GM19193 (cell line): ENCODE results near the gene JOSD2.

ENCODE experiments used
- POLR2A ChIP-seq: IDR thresholded peaks from 4 replicates; pipeline ENCODE4 v1.6.1; 2011; ENCODE audit not compliant: insufficient read depth, insufficient read length; ENCODE audit errors: extremely low read depth

The JOSD2 gene

GRCh38 chr19:50510700-50511068, 307 bp downstream of the JOSD2 start:
- TF ChIP-seq POLR2A: no peak

- TF ChIP-seq POLR2A: no peak
These were observed 795 bp downstream of the JOSD2 start for GRCh38 chr19:50510121-50510670.

GRCh38 chr19:50509366-50509765, 1.6 kb downstream of the JOSD2 start:
- TF ChIP-seq POLR2A: no peak

- TF ChIP-seq POLR2A: no peak
These were observed 2.2 kb downstream of the JOSD2 start for GRCh38 chr19:50508843-50509190.

- no peak for TF ChIP-seq POLR2A
These were observed 3.6 kb downstream of the JOSD2 start for GRCh38 chr19:50507376-50507775.

GRCh38 chr19:50506700-50507099, 4.3 kb downstream of the JOSD2 start:
- TF ChIP-seq POLR2A: no peak

- TF ChIP-seq POLR2A: no peak
These were observed 5.0 kb downstream of the JOSD2 start for GRCh38 chr19:50505856-50506611.

GRCh38 chr19:50501568-50502475, 9.2 kb downstream of the JOSD2 start:
- TF ChIP-seq POLR2A: no peak

GRCh38 chr19:50501186-50501567, 9.8 kb downstream of the JOSD2 start:
- no peak for TF ChIP-seq POLR2A

GRCh38 chr19:50500753-50501151, 10.2 kb downstream of the JOSD2 start:
- TF ChIP-seq POLR2A: no peak

- no peak for TF ChIP-seq POLR2A
These were observed 10.8 kb downstream of the JOSD2 start for GRCh38 chr19:50500060-50500752.

- TF ChIP-seq POLR2A: no peak
These were observed 12.6 kb downstream of the JOSD2 start for GRCh38 chr19:50498219-50499056.

- TF ChIP-seq POLR2A: no peak
These were observed 14.0 kb downstream of the JOSD2 start for GRCh38 chr19:50497022-50497405.
